Heart left ventricle (tissue), 16 donors: Measurements from ENCODE around the gene NSMCE1. TPM values are rescaled to one million over a fixed set of nuclear protein-coding genes. Genes with fewer than 3 reads are reported as not detected.
"Not testable (repeated sequence)": the region's sequence is repeated elsewhere in the genome, so short reads cannot be mapped to it uniquely, and the experiment has no call there.

Experiments used
- ATAC-seq, 4 donors: fragments of 200-7000 bp; cut with Tn5 transposase; one replicate each; pipeline ENCODE4 v1.9.1; 2020 to 2022; ENCODE audit warnings: moderate library complexity in 4 of 4, mild to moderate bottlenecking in 3 of 4, moderate number of reproducible peaks in 1 of 4
- DNase-seq, 5 donors: peaks; one replicate each; pipeline ENCODE4 v3.0.0-alpha.2; 2020
- H3K27ac ChIP-seq, 12 donors: fragments of 200-600 bp; sonication (generic) in 4 of 12; one replicate each; pipeline versions ENCODE4 v1.5.0 to v1.8.0; 2016 to 2022; ENCODE audit warnings: mild to moderate bottlenecking in 2 of 12
- H3K27me3 ChIP-seq, 9 donors: fragments of 200-600 bp; sonication (generic) in 2 of 9; one replicate each; pipeline versions ENCODE4 v1.5.1 to v1.8.0; 2016 to 2022; ENCODE audit warnings: mild to moderate bottlenecking in 3 of 9
- H3K36me3 ChIP-seq, 9 donors: fragments of 200-600 bp; sonication (generic) in 2 of 9; one replicate each; pipeline versions ENCODE4 v1.5.0 to v1.8.0; 2018 to 2022; ENCODE audit warnings: mild to moderate bottlenecking in 2 of 9
- H3K4me1 ChIP-seq, 12 donors: fragments of 200-600 bp; sonication (generic) in 4 of 12; one replicate each; pipeline versions ENCODE4 v1.5.0 to v1.8.0; 2016 to 2022; ENCODE audit warnings: mild to moderate bottlenecking in 3 of 12
- H3K4me3 ChIP-seq, 12 donors: fragments of 200-600 bp; sonication (generic) in 4 of 12; one replicate each; pipeline versions ENCODE4 v1.5.0 to v1.8.0; 2017 to 2022; ENCODE audit warnings: mild to moderate bottlenecking in 9 of 12, moderate library complexity in 4 of 12
- H3K9me3 ChIP-seq, 12 donors: fragments of 200-600 bp; sonication (generic) in 4 of 12; one replicate each; pipeline versions ENCODE4 v1.5.0 to v1.8.0; 2016 to 2022; ENCODE audit warnings: mild to moderate bottlenecking in 1 of 12
- CTCF ChIP-seq, 12 donors: fragments of 200-600 bp; sonication (generic) in 4 of 12; IDR thresholded peaks; one replicate each; pipeline versions ENCODE4 v1.5.0 to v1.8.0; 2018 to 2022; ENCODE audit warnings: antibody characterized with exemption in 12 of 12, mild to moderate bottlenecking in 5 of 12
- POLR2A ChIP-seq, 2 donors: fragments of 450-650 bp; IDR thresholded peaks; one replicate each; pipeline ENCODE4 v1.6.1; 2017; ENCODE audit warnings: antibody characterized with exemption in 2 of 2, mild to moderate bottlenecking in 2 of 2, moderate library complexity in 2 of 2
- WGBS, 4 donors: extraction: QIAGEN DNeasy Blood & Tissue Kit in 2 of 4; methylation state at CpG; one replicate each; pipeline versions ENCODE4 v1.1.5 to v1.1.7; 2013 to 2018; 5-methylcytosine and 5-hydroxymethylcytosine counted together
- intact Hi-C, 10 donors: fragments of 100-400 bp; cut with DNase I; formaldehyde crosslinking; loops; one replicate each; pipeline versions ENCODE4 v1.11.1 to v1.14.2; 2022
- polyA plus RNA-seq, 2 donors: library from polyadenylated mRNA; stranded (reverse); fragments of 200-250 nt; gene quantifications; one replicate each; pipeline ENCODE4 v1.2.3, GENCODE V29; 2013
- total RNA-seq, 9 donors: library from RNA; depleted of rRNA in 2 of 9; stranded (reverse); fragments of >200 nt in 2 of 9; fragmentation: NEBNext Ultra II Directional in 3 of 9; extraction: Animal tissue kit (Norgen Biotek cat#: 25700) in 3 of 9; gene quantifications; one replicate each; pipeline versions ENCODE4 v1.1.0 to v1.2.4, GENCODE V29; 2016 to 2023
- donor health status: ischemic (EF 13 %, LVEDD 7.1; RV severe dilation, severe dysfunction).
- donor health status: healthy with polysubstance abuse.
- donor health status: DM: no; HTN: yes; CAD: no.
- donor health status: DM: no; HTN: no; CAD: no.
- donor health status: ischemic (EF 25% LVEDD 6.9; RV normal size, moderate dysfunction).
- donor health status: ischemic (EF 25% LVEDD 5.7; RV mildly dilated, moderate dysfunction).
- donor health status: healthy.
- donor health status: DM: yes; HTN: yes; CAD: no.
- donor health status: ischemic (EF 35%, LVEDD 5.7; RV mildly dilated, moderate dysfunction).
- donor health status: nonischemic (EF 11% LVEDD 7.7; RV severe dilation, severe dysfunction).
- donor health status: DM: yes; HTN: yes; CAD: no.
- donor health status: PGD.
- donor health status: ischemic (EF 29% LVEDD 5.4; RV normal size, mild dysfunction).
- donor health status: nonischemic (EF 23%, LVEDD 6.1; RV moderate dilation, normal function).

NSMCE1 gene
- total and polyA plus RNA-seq, 11 donors: 29.6 to 48.7 (median 37.1) TPM

- TF ChIP-seq POLR2A (IDR thresholded peaks at IDR 0.05) (peak in 1 of 2 donors; percentile 55), CTCF (IDR thresholded peaks at IDR 0.05) (peak in 1 of 12 donors; percentile 1)
- whole genome bisulfite sequencing, 4 donors: 0 to 1% (median 1%) methylated on average over 18 to 70 of the region's 70 CpGs
- Histone ChIP-seq H3K4me1 (peaks cover 2 to 27% (median 11%) of the 10 kb centered on the region in 12 donors), H3K4me3 (peak within 1 kb of the TSS; percentile 33 to 97 (median 70)), H3K36me3 (peaks cover 0 to 6% (median 0%) of the 10 kb centered on the region in 9 donors), H3K27ac (peak within 1 kb of the TSS; percentile 91 to 100 (median 98)), H3K9me3 (no peaks in the 10 kb centered on the region), H3K27me3 (no peaks in the 10 kb centered on the region)
- ATAC-seq: peak; percentile 95 to 97 (median 96)
- peak; percentile 99 to 100 (median 100) for DNase-seq
- intact Hi-C loops: no loop called here
These were observed 64.9 kb downstream of the NSMCE1 start, which contains the start of gene KDM8 for GRCh38 chr16:27203507-27204311. TSS of gene KDM8 (plus strand) at chr16:27203526. CDS start at chr16:27210124, 6,598 bp downstream.

GRCh38 chr16:27202923-27203506, 65.6 kb downstream of the NSMCE1 start:
- Histone ChIP-seq H3K4me3 (peak overlapping the region; percentile 33 to 97 (median 70)), H3K9me3 (no peaks in the 10 kb centered on the region), H3K36me3 (peaks cover 0 to 6% (median 0%) of the 10 kb centered on the region in 9 donors), H3K27ac (peak overlapping the region; percentile 91 to 100 (median 98)), H3K4me1 (peaks cover 2 to 27% (median 11%) of the 10 kb centered on the region in 12 donors), H3K27me3 (no peaks in the 10 kb centered on the region)
- ATAC-seq: peak; percentile 87 to 92 (median 90)
- peak; percentile 93 to 96 (median 95) for DNase-seq
- TF ChIP-seq CTCF (IDR thresholded peaks at IDR 0.05): no peak
- no peak for TF ChIP-seq POLR2A (IDR thresholded peaks at IDR 0.05)
- WGBS, 4 donors: 25 to 33% (median 25%) methylated on average over 14 to 19 of the region's 19 CpGs
- intact Hi-C loops: no loop called here

DNA sequence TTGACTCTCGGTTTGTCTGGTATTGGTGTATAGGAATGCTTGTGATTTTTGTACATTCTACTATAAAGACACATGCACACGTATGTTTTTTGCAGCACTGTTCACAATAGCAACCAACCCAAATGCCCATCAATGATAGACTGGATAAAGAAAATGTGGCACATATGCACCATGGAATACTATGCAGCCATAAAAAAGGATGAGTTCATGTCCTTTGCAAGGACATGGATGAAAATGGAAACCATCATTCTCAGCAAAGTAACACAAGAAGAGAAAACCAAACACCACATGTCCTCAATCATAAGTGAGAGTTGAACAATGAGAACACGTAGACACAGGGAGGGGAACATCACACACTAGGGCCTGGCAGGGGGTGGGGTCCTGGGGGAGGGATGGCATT, 67.7 kb downstream of the NSMCE1 start:
- H3K9me3 ChIP-seq, DNase-seq, ATAC-seq, H3K36me3 ChIP-seq, H3K4me3 ChIP-seq, intact Hi-C loops: not testable (repeated sequence)
- Histone ChIP-seq H3K4me1 (peaks cover 2 to 27% (median 11%) of the 10 kb centered on the region in 12 donors), H3K27ac (peak overlapping the region in 1 of 12 donors; percentile 81), H3K27me3 (peaks cover 0 to 19% (median 0%) of the 10 kb centered on the region in 9 donors)
- 87 to 92% (median 90%) methylated on average over 3 of the region's 3 CpGs for WGBS, 4 donors

DNA sequence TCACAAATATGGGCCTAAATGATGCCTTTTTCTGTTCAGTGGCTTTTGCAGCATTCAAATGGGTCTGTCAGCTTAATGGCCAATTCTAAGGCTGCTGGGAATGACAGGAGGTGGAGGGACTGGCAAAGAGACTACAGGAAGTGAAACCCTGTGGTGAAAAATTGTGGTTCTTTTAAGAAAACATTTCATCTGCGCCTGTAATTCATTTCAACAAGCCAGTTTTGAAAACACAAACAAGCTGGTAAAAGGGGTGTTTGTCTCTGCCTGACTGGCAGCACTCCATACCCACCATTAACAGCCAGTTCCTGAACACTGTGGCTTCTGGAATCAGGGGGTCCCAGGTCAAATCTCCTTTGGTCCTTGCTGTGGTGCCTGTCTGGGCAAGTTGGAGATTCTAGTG, 68.8 kb downstream of the NSMCE1 start:
- Histone ChIP-seq H3K36me3 (no peaks in the 10 kb centered on the region), H3K4me1 (peaks cover 2 to 25% (median 10%) of the 10 kb centered on the region in 12 donors), H3K27me3 (peaks cover 0 to 24% (median 0%) of the 10 kb centered on the region in 9 donors), H3K9me3 (no peaks in the 10 kb centered on the region), H3K4me3 (no peak overlapping the region), H3K27ac (peak overlapping the region in 1 of 12 donors; percentile 81)
- DNase-seq: no peak
- 47 to 68% (median 59%) methylated on average over 1 of the region's 1 CpG for WGBS, 4 donors
- TF ChIP-seq POLR2A (IDR thresholded peaks at IDR 0.05) (no peak), CTCF (IDR thresholded peaks at IDR 0.05) (no peak)
- intact Hi-C loops: no loop called here
- no peak for ATAC-seq
